ENCODE results near the gene SLCO1C1. TPM values are rescaled to one million over a fixed set of nuclear protein-coding genes. Genes with fewer than 3 reads are reported as not detected.

The SLCO1C1 gene
- total RNA-seq, result 0.99 TPM

DNA sequence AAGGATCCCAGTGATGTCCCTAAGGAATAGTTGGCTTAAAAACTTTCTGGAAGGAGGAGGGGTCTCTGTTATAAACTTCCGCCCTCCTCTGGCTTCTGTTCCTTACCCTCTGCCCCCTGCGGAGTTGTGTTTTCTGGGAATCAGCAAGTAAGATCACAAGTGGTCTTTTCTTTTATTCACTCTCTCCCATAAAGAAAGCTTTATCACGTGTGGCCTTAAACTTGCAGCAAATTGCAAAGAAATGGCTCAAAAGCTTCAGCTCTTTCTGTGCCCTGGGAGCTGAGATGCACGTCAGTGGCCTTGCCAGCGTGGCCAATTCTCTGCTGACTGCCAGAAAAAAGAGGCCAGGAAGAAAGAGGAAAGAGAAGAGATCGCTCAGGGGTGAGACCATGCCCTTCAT lies at the start of gene SLCO1C1:
TSS of gene SLCO1C1 (plus strand) at position 101 of the 400 bp plus-strand sequence. CDS start 4,245 bp downstream, outside the sequence.

Other genes with a start within 250 kb of the SLCO1C1 start
- gene SLCO1B3, start 115.4 kb downstream of the SLCO1C1 start, total RNA-seq, result not detected

Measured in metanephros (tissue), 1 donor.